ENCODE results near the gene ASCL1.

ASCL1 gene

DNA sequence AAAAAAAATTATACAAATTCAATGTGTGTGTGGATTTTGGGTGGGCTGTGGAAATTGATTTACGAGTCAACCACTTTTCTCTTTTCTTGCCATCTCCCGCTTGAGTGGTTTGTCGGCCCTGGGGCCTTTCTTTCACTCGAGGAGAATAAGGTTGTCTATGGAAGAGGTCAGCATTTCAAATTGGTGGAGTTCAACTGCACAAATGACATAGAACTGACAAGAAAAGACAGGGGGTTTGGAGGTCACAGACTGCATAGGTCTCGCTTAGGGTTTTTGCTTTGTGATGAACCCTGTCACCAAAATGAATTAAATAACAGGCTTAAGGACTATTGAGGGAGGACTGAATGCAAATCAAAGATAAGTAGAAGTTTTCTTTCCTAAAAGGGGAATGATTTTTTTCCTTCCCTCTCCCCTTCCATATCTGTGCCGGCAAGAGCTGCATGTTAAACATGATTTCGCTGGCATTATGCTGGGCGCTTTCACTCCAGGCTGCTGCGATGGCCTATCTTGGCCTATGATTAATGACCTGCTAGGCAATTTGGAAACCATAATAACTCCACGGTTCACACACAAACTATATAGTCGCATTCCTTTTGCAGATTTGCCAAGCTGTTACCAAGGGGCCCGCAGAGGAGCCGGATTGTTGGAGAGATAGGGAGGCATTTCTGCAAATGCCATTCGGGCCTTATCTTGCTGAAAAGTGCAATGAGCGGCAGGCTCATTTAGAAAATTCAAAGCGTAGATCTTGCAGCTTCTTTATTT is 20.7 kb downstream of the ASCL1 start:
- no peak for DNase-seq (ENCODE audit: low spot score)

DNA sequence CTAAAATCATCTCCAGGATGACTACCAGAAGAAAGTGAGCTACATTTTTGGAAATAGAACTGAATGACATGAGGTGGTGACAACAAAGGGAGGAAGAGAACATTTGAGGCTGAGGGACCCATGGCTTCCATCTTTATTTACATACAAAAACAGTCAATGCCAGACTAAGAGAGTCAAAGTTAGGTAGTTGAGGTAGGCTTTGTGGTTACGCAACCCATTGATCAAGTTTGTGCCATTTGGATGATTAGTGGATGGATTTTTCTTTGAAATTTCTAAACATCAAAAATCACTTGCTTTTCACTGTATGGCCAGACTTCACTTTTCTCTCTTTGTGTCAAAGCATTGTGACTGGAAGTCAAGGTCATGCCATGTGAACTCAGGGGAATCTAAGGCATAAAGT is 22.9 kb downstream of the ASCL1 start:
- no peak for DNase-seq (ENCODE audit: low spot score)

DNA sequence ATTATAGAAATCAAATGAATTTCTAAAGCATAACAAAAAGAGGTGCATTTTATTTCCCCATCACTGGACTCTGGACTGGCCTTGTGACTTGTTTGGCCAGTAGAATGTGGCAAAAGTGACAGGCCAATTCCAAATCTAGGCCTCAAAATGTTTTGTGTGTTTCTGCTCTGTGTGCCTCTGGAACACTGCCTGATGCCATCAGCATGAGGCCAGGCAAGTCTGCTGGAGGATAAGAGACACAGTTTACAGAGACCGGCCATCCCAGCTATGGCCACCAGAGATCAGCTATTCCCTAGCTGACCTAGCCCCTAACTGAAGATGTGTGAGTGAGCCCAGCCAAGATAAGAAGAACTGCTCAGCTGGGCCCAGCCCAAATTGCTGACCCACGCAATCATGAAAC is 32.9 kb downstream of the ASCL1 start:
- DNase-seq (ENCODE audit: low spot score) = peak; percentile 20

DNA sequence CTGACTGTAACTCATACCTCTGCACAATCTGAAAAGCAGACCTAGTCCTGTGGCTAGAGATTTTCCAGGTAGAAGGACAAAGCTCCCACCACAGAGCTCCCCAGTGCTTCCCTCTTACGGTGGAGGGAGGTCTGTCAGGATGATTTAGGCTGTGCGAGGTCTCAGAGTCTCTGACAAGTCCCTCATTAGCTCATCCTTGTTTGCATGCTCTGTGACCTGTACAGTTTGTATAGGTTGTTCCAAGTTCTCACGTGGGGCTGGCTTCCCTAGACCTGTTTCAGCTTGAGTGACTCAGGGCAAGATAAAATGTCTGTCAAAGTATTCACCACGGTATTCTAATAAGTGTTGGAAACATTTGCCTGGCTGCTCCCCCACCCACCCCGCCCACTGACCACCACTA is 34.8 kb downstream of the ASCL1 start:
- no peak for DNase-seq (ENCODE audit: low spot score)

DNA sequence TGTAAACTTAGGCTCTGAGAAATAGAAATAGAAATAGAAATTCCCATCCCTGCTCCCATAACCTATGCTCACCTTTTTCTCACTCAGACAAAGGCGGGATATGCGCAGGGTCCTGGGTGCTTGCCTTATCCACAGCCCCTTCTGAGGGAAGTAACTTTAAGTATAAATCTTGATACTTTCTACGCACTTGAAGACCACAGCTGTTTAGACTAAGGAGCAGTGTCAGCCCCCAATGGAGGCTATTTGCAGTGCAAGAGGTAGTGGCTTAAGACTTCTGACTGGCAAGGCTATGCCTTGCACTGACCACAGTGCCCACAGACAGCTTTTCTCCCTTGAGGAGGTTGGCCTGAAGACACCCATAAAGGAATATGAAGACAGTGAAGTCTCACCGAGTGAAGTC is 35.2 kb downstream of the ASCL1 start:
- no peak for DNase-seq (ENCODE audit: low spot score)

DNA sequence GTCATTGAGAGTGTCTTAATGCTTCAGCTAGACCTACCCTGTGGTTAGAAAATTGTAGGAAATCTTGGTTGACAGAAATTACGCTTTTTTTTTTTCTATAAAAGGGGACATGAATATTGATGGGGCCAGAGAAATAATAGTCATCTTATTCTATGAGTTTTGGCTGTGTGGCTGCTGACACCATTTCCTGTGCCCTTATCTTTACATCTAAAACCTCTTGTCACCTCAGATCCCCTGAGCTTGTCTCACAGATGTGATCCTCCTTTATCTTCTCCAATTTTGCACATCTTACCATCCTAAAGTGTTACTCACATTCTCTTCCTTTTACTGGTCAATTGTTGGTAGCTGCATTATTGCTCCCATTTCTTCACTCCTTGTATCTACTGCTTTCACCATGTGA is 36.1 kb downstream of the ASCL1 start:
- DNase-seq (ENCODE audit: low spot score) = no peak

DNA sequence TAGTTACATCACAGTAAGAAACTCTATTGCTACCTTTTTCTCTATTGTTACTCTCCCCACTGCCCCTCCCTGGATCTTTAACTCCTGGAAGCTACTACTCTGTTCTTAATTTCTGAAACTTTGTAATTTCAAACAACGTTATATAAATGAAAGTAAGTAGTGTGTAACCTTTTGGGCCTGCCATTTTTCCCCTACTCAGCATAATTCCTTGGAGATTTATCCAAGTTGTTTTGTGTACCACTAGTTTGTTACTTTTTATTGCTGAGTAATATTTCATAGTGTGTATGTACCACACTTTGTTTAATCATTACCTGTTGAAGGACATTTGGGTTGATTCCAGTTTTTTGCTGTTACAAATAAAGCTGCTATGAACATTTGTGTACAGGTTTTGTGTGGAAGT is 37.9 kb downstream of the ASCL1 start:
- no peak for DNase-seq (ENCODE audit: low spot score)
